ENCODE measurements around the gene ASCL4.

DNA sequence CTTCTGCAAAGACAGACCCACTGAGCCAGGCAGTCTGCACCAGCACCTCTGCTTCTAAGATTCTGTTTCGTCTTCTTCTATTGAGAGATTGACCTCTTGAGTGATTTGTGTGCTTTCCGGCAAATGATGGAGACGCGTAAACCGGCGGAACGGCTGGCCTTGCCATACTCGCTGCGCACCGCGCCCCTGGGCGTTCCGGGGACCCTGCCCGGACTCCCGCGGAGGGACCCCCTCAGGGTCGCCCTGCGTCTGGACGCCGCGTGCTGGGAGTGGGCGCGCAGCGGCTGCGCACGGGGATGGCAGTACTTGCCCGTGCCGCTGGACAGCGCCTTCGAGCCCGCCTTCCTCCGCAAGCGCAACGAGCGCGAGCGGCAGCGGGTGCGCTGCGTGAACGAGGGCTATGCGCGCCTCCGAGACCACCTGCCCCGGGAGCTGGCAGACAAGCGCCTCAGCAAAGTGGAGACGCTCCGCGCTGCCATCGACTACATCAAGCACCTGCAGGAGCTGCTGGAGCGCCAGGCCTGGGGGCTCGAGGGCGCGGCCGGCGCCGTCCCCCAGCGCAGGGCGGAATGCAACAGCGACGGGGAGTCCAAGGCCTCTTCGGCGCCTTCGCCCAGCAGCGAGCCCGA lies 703 bp downstream of the ASCL4 start:
- peak; percentile 27; the same call in 1 of the 2 replicates for TF ChIP-seq USF2 (CRISPR knock-in tag; IDR thresholded peaks at IDR 0.05)
- TF ChIP-seq FOXK1 (CRISPR knock-in tag; IDR thresholded peaks at IDR 0.05): peak; percentile 87
- no peak for TF ChIP-seq CTCF (IDR thresholded peaks at IDR 0.05)
- TF ChIP-seq TCF7 (CRISPR knock-in tag; IDR thresholded peaks at IDR 0.05; ENCODE audit: low read depth): no peak; the same call in 1 of the 2 replicates
- TF ChIP-seq SOX15 (CRISPR knock-in tag; IDR thresholded peaks at IDR 0.05): no peak
